AG10803 (cell line): ENCODE measurements around the gene MTR.

Experiments used
- DNase-seq: peaks from one replicate; pipeline ENCODE4 v3.0.0; 2010; ENCODE audit warnings: low read depth
- H3K4me3 ChIP-seq: 2 replicates; pipeline ENCODE4 v1.5.1; 2011; ENCODE audit warnings: mild to moderate bottlenecking, low read length, control low read depth
- TF ChIP-seq, protein P1 (sequence below): conservative IDR thresholded peaks from 2 replicates; pipeline ENCODE4 v1.5.1; 2011; ENCODE audit warnings: mild to moderate bottlenecking, low read length, control low read depth, inconsistent platforms

MTR gene

DNA sequence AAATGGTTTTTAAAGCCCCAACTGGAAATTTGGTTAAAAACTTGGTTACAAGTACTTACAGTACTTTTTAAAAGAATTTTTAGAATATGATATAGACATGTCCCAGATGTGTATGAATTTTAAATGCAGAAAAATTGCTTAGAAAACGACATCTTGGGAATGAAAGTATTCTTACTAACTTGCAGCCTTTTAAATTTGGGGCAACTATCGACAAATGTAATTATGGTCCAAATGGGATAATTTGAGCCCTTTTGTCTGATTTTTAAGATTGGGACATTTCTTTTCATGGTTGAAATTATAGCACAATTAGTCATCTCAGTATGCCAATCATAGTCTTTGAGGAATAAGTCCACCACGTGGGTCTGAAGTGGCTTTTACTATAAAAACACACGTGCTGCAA is 43.2 kb upstream of the MTR start:
- TF ChIP-seq, protein P1, sequence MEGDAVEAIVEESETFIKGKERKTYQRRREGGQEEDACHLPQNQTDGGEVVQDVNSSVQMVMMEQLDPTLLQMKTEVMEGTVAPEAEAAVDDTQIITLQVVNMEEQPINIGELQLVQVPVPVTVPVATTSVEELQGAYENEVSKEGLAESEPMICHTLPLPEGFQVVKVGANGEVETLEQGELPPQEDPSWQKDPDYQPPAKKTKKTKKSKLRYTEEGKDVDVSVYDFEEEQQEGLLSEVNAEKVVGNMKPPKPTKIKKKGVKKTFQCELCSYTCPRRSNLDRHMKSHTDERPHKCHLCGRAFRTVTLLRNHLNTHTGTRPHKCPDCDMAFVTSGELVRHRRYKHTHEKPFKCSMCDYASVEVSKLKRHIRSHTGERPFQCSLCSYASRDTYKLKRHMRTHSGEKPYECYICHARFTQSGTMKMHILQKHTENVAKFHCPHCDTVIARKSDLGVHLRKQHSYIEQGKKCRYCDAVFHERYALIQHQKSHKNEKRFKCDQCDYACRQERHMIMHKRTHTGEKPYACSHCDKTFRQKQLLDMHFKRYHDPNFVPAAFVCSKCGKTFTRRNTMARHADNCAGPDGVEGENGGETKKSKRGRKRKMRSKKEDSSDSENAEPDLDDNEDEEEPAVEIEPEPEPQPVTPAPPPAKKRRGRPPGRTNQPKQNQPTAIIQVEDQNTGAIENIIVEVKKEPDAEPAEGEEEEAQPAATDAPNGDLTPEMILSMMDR: no peak
- H3K4me3 ChIP-seq: no peak overlapping the region
- DNase-seq: no peak

GRCh38 chr1:236753516-236753915 is 41.6 kb upstream of the MTR start:
- H3K4me3 ChIP-seq: no peak overlapping the region
- TF ChIP-seq, protein P1: peak; percentile 27; the same call in 1 of the 2 replicates
- DNase-seq: peak; percentile 12

DNA sequence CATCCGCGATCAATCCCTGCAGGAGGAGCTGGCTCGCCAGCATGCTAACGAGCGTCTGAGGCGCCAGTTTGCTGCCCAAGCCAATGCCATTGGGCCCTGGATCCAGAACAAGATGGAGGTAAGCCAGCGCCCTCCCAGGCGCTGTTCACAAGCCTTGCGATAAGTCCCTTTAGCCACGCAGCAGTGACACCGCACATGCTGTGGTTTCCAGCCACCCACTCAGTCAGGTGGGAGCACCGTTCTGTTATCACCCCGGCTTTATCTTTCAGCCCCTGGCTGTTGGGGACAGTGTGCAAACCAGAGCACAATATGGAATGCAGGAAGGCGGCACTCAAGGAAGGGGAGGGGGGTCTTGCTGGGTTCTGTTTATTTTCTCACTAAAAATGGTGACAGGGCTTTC is 41.1 kb upstream of the MTR start:
- DNase-seq: no peak
- TF ChIP-seq, protein P1: no peak
- H3K4me3 ChIP-seq: no peak overlapping the region

GRCh38 chr1:236754525-236755210 is 40.4 kb upstream of the MTR start:
- no peak for DNase-seq
- no peak overlapping the region for H3K4me3 ChIP-seq
- TF ChIP-seq, protein P1: no peak

DNA sequence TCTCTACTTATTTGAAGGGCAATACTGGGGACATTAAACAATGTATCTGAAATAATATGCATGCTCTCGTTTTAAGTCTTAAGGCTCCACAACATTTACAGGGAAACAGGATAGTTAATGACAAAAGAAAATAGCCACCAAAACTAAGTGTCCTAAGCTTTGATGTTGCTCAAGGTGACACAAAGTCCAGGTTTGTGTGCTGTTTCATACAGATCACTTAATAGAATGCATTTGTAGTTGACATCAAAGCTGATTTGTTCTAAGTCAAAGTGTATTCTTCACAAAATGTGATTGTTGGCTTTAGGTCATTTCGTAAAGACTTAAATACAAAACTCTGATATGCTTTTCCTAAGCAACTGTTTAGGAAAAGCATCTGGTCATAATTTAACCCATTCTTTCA is 37.5 kb upstream of the MTR start:
- DNase-seq: no peak
- H3K4me3 ChIP-seq: no peak overlapping the region
- TF ChIP-seq, protein P1: no peak

GRCh38 chr1:236759252-236759859 is 35.7 kb upstream of the MTR start:
- TF ChIP-seq, protein P1: peak; percentile 78
- H3K4me3 ChIP-seq: no peak overlapping the region
- DNase-seq: peak; percentile 34

DNA sequence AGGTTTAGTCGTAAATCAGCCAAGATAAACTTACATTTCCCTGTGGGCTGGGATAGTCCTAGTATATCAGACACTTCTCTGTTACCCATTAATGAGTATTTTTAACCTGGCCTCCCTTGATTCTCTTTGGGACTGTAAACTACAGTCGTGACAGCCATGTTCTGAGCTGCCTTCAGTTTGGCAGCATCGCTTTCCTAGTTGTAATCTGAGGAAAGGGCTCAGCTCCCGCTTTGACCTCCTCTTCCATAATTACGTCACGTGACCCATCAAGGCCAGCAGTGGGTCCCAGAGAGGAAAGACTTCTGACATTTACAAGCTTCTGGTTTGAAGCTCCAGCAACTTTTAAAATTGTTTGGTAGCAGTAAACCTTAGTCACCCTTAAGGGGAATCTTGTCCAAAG is 34.6 kb upstream of the MTR start:
- no peak overlapping the region for H3K4me3 ChIP-seq
- TF ChIP-seq, protein P1: no peak
- no peak for DNase-seq
